Erythroblast (primary cell): ENCODE data around the gene FBXO31.

Experiments used
- GATA1 ChIP-seq: IDR thresholded peaks from 2 replicates; pipeline ENCODE4 v1.6.1; 2011; ENCODE audit warnings: low read depth, mild to moderate bottlenecking, control low read depth, low read length, moderate library complexity
- POLR2A ChIP-seq: IDR thresholded peaks from 2 replicates; pipeline ENCODE4 v1.6.1; 2011; ENCODE audit warnings: mild to moderate bottlenecking, low read length

GRCh38 chr16:87319997-87320491 is 63.5 kb downstream of the FBXO31 start:
- no peak for TF ChIP-seq POLR2A
- no peak for TF ChIP-seq GATA1
